RWPE1 (cell line): ENCODE data around the gene MUC12.
"Not testable (repeated sequence)": the region's sequence is repeated elsewhere in the genome, so short reads cannot be mapped to it uniquely, and the experiment has no call there.

Source experiments
- CTCF ChIA-PET: fragments of 350-600 bp; sonication (Branson Sonifier 250); formaldehyde crosslinking; extraction: SDS; loops from one replicate; lab custom pipeline; 2021; lab: Yijun Ruan, JAX
- POLR2A ChIA-PET: fragments of 400-600 bp; formaldehyde crosslinking; extraction: SDS; loops from one replicate; lab custom pipeline; 2020; ENCODE audit warnings: antibody characterized with exemption; ENCODE audit not compliant: low non-redundant PET; lab: Yijun Ruan, JAX
- DNase-seq: peaks from one replicate; pipeline ENCODE4 v3.0.0; 2012; ENCODE audit warnings: low spot score
- H3K27ac ChIP-seq: fragments of 450-650 bp; 2 replicates; pipeline ENCODE4 v1.5.1; 2017
- CTCF ChIP-seq: fragments of 450-650 bp; conservative IDR thresholded peaks from 2 replicates; pipeline ENCODE4 v1.5.1; 2017; ENCODE audit warnings: low read depth, mild to moderate bottlenecking

MUC12 gene

GRCh38 chr7:100971111-100972001 is 2.0 kb downstream of the MUC12 start:
- ChIA-PET POLR2A (no interaction called here), CTCF (interaction anchor here (0.6 kb wide), 1 partner anchor 106 kb away, joined by 3 read pairs; no protein-coding TSS in a partner anchor)
- no peak for DNase-seq
- H3K27ac ChIP-seq: no peak overlapping the region
- TF ChIP-seq CTCF: no peak

- POLR2A ChIA-PET: no interaction called here
- CTCF ChIA-PET: interaction anchor here (0.6 kb wide), 1 partner anchor 106 kb away, joined by 3 read pairs; no protein-coding TSS in a partner anchor
- TF ChIP-seq CTCF: no peak
- no peak for DNase-seq
- no peak overlapping the region for H3K27ac ChIP-seq
Observed at GRCh38 chr7:100972002-100972347, 2.6 kb downstream of the MUC12 start.

GRCh38 chr7:100974021-100974420 is 4.7 kb downstream of the MUC12 start:
- H3K27ac ChIP-seq: no peak overlapping the region
- no peak for TF ChIP-seq CTCF
- DNase-seq: no peak
- POLR2A ChIA-PET: no interaction called here
- CTCF ChIA-PET: interaction anchor here (0.7 kb wide), 1 partner anchor 79 kb away, joined by 3 read pairs; the partner anchor contains the start of gene ACHE

- no peak overlapping the region for H3K27ac ChIP-seq
- DNase-seq: no peak
- POLR2A ChIA-PET: no interaction called here
- TF ChIP-seq CTCF: no peak
- CTCF ChIA-PET: interaction anchor here (1.2 kb wide), 1 partner anchor 9 kb away, joined by 4 read pairs; no protein-coding TSS in a partner anchor
Observed at GRCh38 chr7:100975371-100975821, 6.0 kb downstream of the MUC12 start.

GRCh38 chr7:100978300-100978699 is 8.9 kb downstream of the MUC12 start:
- H3K27ac ChIP-seq: no peak overlapping the region
- no peak for TF ChIP-seq CTCF
- DNase-seq: no peak
- ChIA-PET CTCF (interaction anchor here (1.5 kb wide), 1 partner anchor 12 kb away, joined by 4 read pairs; no protein-coding TSS in a partner anchor), POLR2A (interaction anchor here (0.5 kb wide), 1 partner anchor 68 kb away, joined by 3 read pairs; no protein-coding TSS in a partner anchor)

- CTCF ChIA-PET: no interaction called here
- POLR2A ChIA-PET: no interaction called here
- peak; percentile 41 for DNase-seq
- TF ChIP-seq CTCF: no peak
- peak overlapping the region; percentile 74 for H3K27ac ChIP-seq
Observed at GRCh38 chr7:100983451-100984187, 14.3 kb downstream of the MUC12 start.

- CTCF ChIA-PET, POLR2A ChIA-PET, DNase-seq: not testable (repeated sequence)
- H3K27ac ChIP-seq: peak overlapping the region; percentile 74
Observed at GRCh38 chr7:100984241-100984918, 15.0 kb downstream of the MUC12 start.

GRCh38 chr7:100985033-100985797 is 15.8 kb downstream of the MUC12 start:
- H3K27ac ChIP-seq: peak overlapping the region; percentile 45
- CTCF ChIA-PET, POLR2A ChIA-PET, DNase-seq: not testable (repeated sequence)
